H1 (cell line): Measurements from ENCODE around the gene SMAD6. TPM values are rescaled to one million over a fixed set of nuclear protein-coding genes. Genes with fewer than 3 reads are reported as not detected.

ENCODE experiments used
- BACH1 ChIP-seq: IDR thresholded peaks from 2 replicates; pipeline ENCODE4 v1.6.1; 2012; ENCODE audit warnings: low read length, improper control_type of control experiment
- CHD2 ChIP-seq: IDR thresholded peaks from 2 replicates; pipeline ENCODE4 v1.6.1; 2012; ENCODE audit warnings: low read length, improper control_type of control experiment
- PHF8 ChIP-seq: fragments of 200-600 bp; sonication (generic); conservative IDR thresholded peaks from 2 replicates; pipeline ENCODE4 v1.7.1; 2012; ENCODE audit warnings: low read depth, mild to moderate bottlenecking, inconsistent platforms, low read length, moderate library complexity
- SAP30 ChIP-seq: fragments of 300-600 bp; sonication (generic); IDR thresholded peaks from 2 replicates; pipeline ENCODE4 v1.7.1; 2012; ENCODE audit warnings: low read length, moderate library complexity, mild to moderate bottlenecking, inconsistent platforms; ENCODE audit not compliant: insufficient read depth, insufficient replicate concordance
- polyA plus RNA-seq, 7 experiments: library from polyadenylated mRNA; depleted of rRNA in 3 of 7; stranded (reverse) in 5 of 7; unstranded in 2 of 7; fragments of >200 nt in 5 of 7; fragments of 200-250 nt in 2 of 7; gene quantifications; 1 replicate in 5 of 7; 2 replicates in 1 of 7; 4 replicates in 1 of 7; pipeline versions ENCODE4 v1.2.1 to v1.2.3, GENCODE V29; 2011 to 2013; ENCODE audit warnings: missing spikeins in 2 of 7, mixed read lengths in 2 of 7
- total RNA-seq: library from RNA; stranded (reverse); fragmentation: NEBNext Ultra II Directional; extraction: Animal tissue kit (Norgen Biotek cat#: 25700); gene quantifications from 2 replicates; pipeline ENCODE4 v1.2.1, GENCODE V29; 2021

SMAD6 gene
- total and polyA plus RNA-seq, 2 of the 8 experiments (the other 6 are each of a cell fraction or from before 2014, with no cell fraction given): 1.8 to 7.0 TPM

GRCh38 chr15:66796343-66796742 lies 94.3 kb downstream of the SMAD6 start (continued):
- TF ChIP-seq SAP30: no peak
- TF ChIP-seq PHF8: no peak
- TF ChIP-seq CHD2: no peak
- TF ChIP-seq BACH1: no peak
